HG02870 (cell line): ENCODE results near the gene SHB.
"Not testable (repeated sequence)": the region's sequence is repeated elsewhere in the genome, so short reads cannot be mapped to it uniquely, and the experiment has no call there.

Source experiments
- ATAC-seq: cut with Tn5 transposase; IDR thresholded peaks from one replicate; pipeline ENCODE4 v1.9.1; 2021; ENCODE audit warnings: mild to moderate bottlenecking, moderate library complexity; ENCODE audit not compliant: unreplicated experiment

The SHB gene

GRCh38 chr9:38064842-38065368 lies 4.1 kb downstream of the SHB start:
- no peak for ATAC-seq

DNA sequence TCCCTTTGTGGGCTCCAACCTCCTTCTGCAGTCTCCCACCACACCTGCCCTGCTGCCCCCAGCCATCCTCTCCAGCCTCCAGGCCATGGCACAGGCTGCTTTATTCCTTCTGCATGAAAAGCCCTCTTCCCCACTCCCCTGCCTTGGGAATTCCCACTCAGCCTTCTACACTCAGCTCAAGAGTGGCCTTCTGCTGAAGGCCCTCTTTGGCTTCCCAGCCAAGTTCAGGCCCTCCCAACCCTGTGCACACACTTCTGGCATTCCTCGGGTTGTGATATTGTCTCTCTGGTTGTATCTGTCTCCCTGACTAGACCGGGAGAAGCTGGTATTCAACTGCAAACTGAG lies 5.7 kb downstream of the SHB start:
- ATAC-seq: no peak

DNA sequence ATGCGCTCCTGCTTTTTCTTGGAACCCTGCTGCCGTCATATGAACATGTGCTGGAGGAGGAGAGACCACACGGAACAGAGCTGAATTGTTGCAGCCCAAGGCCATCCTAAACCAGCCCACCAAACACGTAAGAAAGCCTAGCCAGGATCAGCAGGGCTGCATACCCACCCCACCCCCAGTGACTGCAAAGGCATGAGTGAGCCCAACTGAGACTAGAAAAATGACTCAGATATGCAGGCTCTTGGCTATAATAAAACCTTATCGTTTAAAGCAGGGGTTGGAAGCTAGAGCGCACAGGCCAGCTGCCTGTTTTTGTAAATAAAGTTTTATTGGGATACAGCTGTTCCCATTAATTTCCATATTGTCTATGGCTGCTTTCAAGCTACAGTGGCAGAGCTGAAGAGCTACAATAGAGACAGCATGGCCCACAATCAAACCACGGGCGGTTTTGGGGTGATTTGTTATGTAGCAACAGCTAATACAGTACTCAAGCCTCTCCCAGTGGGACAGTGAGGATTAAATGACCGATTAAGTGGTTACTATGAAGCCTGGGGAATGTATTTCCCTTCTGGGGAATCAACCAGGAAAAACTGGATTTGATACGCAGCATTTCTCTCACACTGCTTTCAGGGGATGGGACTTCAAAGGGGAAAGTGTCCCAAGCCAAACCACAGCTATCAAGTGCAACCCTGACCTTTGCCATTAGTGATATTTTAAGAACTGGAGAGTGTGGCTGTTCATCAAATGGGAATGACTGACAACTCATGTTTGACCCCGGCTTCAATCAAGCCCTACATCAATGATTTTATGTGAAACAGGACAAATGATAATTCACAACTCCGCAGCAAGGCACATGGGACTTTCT lies 6.3 kb downstream of the SHB start:
- no peak for ATAC-seq

DNA sequence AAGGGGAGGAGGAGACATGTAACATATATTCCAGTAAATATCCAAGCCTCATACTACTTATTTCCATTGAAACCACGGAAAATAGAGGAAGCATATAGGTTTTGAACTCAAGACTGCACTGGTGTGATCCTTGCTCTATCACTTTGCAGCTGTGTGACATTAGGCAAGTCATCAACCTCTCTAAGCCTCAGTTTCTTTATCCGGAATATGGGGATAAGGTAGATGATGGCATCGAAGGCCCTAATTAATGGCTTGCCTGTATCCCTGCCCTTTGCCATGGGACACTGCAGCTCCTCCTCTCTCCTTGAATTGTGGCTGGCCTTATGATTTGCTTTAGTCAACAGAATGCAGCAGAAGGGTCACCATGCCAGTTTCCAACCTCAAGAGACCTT lies 6.9 kb downstream of the SHB start:
- ATAC-seq: no peak

DNA sequence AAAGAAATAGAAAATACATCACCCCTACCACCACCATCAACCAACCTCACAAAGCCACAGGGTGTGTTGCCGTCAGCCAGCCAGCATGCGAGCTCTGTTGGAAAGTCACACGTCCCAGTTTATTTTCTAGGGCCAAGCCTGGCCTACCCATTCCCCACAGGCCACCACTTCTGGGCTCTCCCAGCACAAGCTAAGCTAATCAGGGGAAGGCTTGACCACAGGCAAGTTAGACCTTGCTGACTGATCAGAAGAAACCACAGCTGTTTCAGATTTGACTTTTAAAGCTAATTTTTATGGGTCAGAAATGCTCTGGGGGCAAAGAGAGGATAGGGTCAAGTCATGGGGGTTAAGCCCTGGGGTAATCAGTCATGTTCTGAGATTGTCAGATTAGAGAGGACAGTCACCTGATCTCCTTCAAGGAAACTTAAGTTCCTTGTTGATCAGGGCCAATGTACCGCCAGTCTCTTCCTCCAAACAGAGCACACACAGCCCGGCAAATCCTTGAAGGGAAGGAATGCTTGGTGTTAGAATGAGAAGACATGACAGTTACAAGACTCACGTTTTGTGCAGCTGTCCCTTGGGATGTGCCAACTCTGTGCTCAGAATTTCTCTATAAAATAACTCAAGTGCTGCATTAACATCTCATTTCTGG lies 7.6 kb downstream of the SHB start:
- peak; percentile 79 for ATAC-seq

- no peak for ATAC-seq
These were observed 8.3 kb downstream of the SHB start for GRCh38 chr9:38060681-38061080.

- ATAC-seq: no peak
These were observed 9.6 kb downstream of the SHB start for GRCh38 chr9:38059233-38059936.

GRCh38 chr9:38058452-38059232 lies 10.4 kb downstream of the SHB start:
- no peak for ATAC-seq

- no peak for ATAC-seq
These were observed 11.4 kb downstream of the SHB start for GRCh38 chr9:38057416-38058195.

DNA sequence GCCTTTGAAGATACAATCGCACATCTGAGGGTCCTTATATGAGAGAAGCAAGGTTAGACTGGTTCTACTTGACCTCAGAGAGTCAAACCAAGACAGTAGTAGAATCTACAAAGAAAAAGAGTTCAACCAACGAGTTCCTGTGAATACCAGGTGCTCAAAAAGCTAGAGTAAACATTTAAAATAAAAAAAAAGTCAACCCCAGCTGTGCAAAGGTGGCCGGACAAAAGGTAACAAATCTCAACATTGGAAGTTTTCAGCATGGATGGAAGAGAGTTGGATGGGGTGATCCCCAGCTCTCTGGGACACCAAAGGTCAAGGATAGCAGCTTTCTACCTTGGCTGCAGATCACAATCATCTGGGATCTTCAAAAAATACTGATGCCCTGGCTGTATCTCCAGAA lies 14.4 kb downstream of the SHB start:
- no peak for ATAC-seq

GRCh38 chr9:38053697-38054461 lies 15.1 kb downstream of the SHB start:
- ATAC-seq: no peak

DNA sequence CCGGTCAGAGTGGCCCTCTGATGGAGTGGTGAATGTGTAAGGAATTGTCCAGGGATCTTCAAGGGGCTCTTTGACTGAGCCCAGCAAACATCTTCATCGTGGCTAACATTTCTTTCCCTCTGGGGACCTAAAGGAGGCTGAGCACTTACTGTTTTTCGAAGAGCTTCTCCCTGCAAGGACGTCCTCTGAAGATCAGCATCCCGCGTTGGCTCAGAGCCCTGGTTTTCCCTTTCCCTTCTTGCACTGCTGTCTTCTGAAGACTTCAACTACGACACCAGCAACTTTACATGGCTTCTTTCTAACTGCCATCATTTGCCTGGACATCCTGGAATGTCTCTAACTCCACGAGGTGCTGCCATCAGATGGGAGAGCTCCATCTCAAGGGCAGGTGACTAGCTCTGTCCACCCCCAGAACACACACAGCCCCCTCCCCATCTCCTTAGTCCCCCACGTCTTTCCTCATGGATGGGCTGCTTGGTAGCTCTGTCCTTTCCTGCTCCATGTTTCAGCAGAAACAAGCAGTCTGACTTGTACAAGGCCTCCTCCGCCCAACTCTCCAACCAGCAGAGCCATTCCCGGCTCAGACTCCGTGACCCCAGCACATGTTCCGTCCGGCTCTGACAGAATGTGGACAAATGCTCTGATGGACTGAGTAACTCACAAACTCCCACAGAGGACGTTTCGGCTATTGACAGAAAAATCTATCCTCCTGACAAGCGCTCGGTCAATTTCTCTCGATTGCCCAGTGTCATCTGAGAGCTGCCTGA lies 17.1 kb downstream of the SHB start:
- no peak for ATAC-seq

GRCh38 chr9:38048316-38048969 lies 20.6 kb downstream of the SHB start:
- no peak for ATAC-seq

DNA sequence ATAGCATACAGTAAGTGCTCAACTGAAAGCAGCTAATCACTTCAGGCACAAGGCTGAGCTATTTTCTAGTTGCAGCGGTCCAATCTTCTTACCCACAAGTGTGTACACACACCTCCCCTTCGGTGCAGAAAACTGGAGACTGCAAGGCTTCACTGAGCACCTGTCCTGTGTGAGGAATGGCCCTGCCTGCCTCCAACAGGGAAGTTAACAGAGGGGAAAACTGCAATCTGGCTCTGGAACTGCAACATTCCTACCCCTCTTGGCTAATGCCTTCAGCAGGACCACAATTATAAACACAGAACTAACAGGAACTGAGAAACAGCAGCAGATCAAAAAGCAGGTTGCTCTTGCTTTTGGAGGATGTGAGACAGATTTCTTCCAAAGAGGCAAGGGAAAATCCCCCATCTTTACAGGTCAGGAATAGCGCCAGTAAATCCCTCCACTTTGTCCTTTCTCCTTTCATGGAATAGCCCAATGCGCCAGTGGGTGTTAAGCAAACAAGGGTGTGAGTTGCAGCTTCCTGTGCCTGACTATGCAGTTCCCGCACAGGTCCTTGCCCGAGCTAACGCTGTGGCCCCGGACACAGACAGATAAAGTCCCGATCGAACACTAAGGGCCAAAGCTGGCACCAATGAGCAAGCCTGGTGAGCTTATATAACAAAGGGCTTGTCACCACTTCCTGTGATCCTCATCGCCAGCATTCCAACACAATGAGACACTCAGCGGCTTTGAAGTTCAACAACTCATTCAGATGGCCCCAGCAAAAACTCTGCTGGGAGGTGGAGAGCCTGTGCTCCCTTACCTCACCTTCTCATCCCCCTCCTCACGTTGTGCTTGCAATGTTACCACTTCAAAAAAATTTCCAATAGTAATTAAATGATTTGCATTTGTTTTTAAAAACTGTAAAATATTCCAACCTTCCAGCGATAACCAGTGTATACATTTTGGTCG lies 21.5 kb downstream of the SHB start:
- ATAC-seq: no peak

DNA sequence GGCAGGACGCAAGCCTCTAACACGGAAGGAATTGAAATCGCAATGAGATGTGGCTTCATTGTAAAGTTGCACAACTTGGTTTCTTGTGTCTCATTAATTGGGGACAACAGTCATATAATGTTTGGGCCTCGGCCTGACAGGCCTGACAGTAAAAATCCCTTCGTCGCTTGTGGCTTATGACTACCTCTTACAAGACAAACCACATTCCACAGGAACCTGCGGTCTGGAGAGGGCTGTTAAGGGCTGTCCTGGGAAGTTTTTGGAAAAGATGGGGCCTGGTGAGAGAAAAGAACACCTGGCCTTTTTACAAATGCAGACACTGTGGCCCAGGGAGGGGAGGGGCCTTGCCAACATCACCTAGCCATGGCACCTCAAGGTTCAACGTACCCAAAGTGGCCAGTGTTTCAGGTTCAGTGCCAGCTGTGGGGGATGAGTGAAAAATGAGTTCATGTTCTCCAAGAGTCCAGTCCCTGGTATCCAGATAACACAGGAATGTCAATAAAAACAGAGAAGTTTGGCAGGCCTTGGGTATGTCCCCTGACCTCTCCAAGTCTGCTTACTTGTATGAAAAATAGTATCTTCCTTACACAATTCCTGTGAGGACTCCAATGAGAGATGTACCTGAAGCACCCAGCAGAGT lies 22.2 kb downstream of the SHB start:
- ATAC-seq: no peak

- not testable (repeated sequence) for ATAC-seq
These were observed 23.1 kb downstream of the SHB start for GRCh38 chr9:38045939-38046338.

DNA sequence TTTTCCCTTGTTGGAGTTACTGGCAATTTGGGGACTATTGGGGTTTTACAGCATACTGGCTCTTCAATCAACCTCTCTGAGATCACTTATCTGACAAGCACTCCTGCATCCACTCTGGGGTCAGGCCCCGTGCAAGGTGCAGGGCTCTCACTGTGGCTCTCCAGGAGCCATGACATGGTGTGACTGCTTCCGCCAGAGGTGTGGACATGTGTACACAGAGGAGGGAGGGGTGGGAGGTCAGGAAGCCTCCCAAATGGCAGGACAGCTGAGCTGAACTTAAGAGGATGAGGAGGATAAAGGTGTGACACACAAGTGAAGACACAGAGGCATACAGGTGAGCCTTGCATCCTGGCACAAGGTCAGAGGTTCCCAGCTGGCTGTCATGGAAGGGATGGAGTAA lies 24.3 kb downstream of the SHB start:
- ATAC-seq: no peak
